HCT116 (cell line): ENCODE data around the gene SMTNL1. TPM values are rescaled to one million over a fixed set of nuclear protein-coding genes. Genes with fewer than 3 reads are reported as not detected.

Experiments
- ATAC-seq: fragments of 200-7000 bp; cut with Tn5 transposase; 2 replicates; pipeline ENCODE4 v1.9.1; 2020; ENCODE audit warnings: mild to moderate bottlenecking, moderate library complexity
- BruUV-seq: library from RNA; stranded (reverse); fragments of 400-500 nt; replicated peaks from 2 replicates; lab custom pipeline; 2021; lab: Mats Ljungman, UMichigan
- CTCF ChIA-PET: fragments of 300-600 bp; sonication (Branson Sonifier 250); formaldehyde crosslinking; loops from one replicate; lab custom pipeline; 2021; ENCODE audit warnings: antibody characterized with exemption; lab: Charles Lee
- POLR2A ChIA-PET: fragments of 300-600, 350-600 bp; sonication (Branson Sonifier 250); formaldehyde crosslinking; loops from one replicate; lab custom pipeline; 2021; ENCODE audit warnings: antibody characterized with exemption; lab: Charles Lee
- RAD21 ChIA-PET, 2 experiments: fragments of 300-600 bp; sonication (Branson Sonifier 250); formaldehyde crosslinking; loops; one replicate each; lab custom pipeline; 2023; ENCODE audit warnings: low total read pairs in 2 of 2; ENCODE audit not compliant: uncharacterized antibody in 2 of 2, unreplicated experiment in 2 of 2, low non-redundant PET in 1 of 2; lab: Charles Lee
- DNase-seq: peaks from one replicate; pipeline ENCODE4 v3.0.0-alpha.2; 2010; ENCODE audit warnings: low read depth, low spot score
- H2AFZ ChIP-seq: fragments of 200-600 bp; shearing (Covaris generic), sonication (generic); 2 replicates; pipeline ENCODE4 v1.6.1; 2017; ENCODE audit warnings: low read depth, mixed run types, mixed read lengths, antibody characterized with exemption, low read length; ENCODE audit not compliant: poor library complexity, severe bottlenecking
- H3K27ac ChIP-seq: 2 replicates; pipeline ENCODE4 v1.5.1; 2012; ENCODE audit warnings: low read depth, low read length
- H3K27me3 ChIP-seq: fragments of 200-600 bp; sonication (generic); 2 replicates; pipeline ENCODE4 v1.6.1; 2016; ENCODE audit warnings: mixed run types, low read length, mixed read lengths; ENCODE audit not compliant: insufficient read depth
- H3K36me3 ChIP-seq, 2 experiments: fragments of 200-500 bp in 1 of 2; fragments of 200-600 bp in 1 of 2; sonication (Bioruptor generic) in 1 of 2; sonication (generic) in 1 of 2; 2 replicates each; pipeline versions ENCODE4 v1.5.1 to v1.6.1; 2014 to 2016; ENCODE audit warnings: low read length in 2 of 2, inconsistent platforms in 1 of 2, mixed read lengths in 1 of 2, mixed run types in 1 of 2; ENCODE audit not compliant: insufficient read depth in 2 of 2, control insufficient read depth in 1 of 2
- H3K4me1 ChIP-seq, 2 experiments: fragments of 200-600 bp in 1 of 2; sonication (generic) in 1 of 2; 2 replicates each; pipeline versions ENCODE4 v1.5.1 to v1.6.1; 2012 to 2017; ENCODE audit warnings: low read length in 2 of 2, inconsistent platforms in 1 of 2, mild to moderate bottlenecking in 1 of 2, mixed read lengths in 1 of 2, mixed run types in 1 of 2, moderate library complexity in 1 of 2; ENCODE audit not compliant: insufficient read depth in 2 of 2, control insufficient read depth in 1 of 2
- H3K4me2 ChIP-seq: fragments of 200-600 bp; sonication (generic); 2 replicates; pipeline ENCODE4 v1.6.1; 2017; ENCODE audit warnings: mixed run types, low read length, mixed read lengths
- H3K4me3 ChIP-seq, 2 experiments: fragments of 200-600 bp in 1 of 2; sonication (generic) in 1 of 2; replicated peaks in 1 of 2; 2 replicates each; pipeline ENCODE4 v1.5.1; 2011 to 2016; ENCODE audit warnings: low read length in 2 of 2, control low read depth in 1 of 2, low read depth in 1 of 2, mild to moderate bottlenecking in 1 of 2, mixed read lengths in 1 of 2, mixed run types in 1 of 2
- H3K79me2 ChIP-seq: fragments of 200-600 bp; sonication (generic); 2 replicates; pipeline ENCODE4 v1.6.1; 2017; ENCODE audit warnings: mild to moderate bottlenecking, mixed run types, low read length, moderate library complexity, mixed read lengths; ENCODE audit not compliant: insufficient read depth
- H3K9ac ChIP-seq: fragments of 200-600 bp; sonication (generic); 2 replicates; pipeline ENCODE4 v1.6.1; 2016; ENCODE audit warnings: low read length, mixed read lengths
- H3K9me2 ChIP-seq: fragments of 200-600 bp; sonication (generic), shearing (Covaris generic); 2 replicates; pipeline ENCODE4 v1.6.1; 2017; ENCODE audit warnings: mixed run types, mild to moderate bottlenecking, moderate library complexity; ENCODE audit not compliant: insufficient read depth
- H3K9me3 ChIP-seq, 2 experiments: fragments of 200-500 bp in 1 of 2; fragments of 200-600 bp in 1 of 2; sonication (Bioruptor generic) in 1 of 2; sonication (generic) in 1 of 2; 2 replicates each; pipeline ENCODE4 v1.6.1; 2014 to 2017; ENCODE audit warnings: low read length in 2 of 2, mixed read lengths in 2 of 2, inconsistent platforms in 1 of 2, low read depth in 1 of 2, mild to moderate bottlenecking in 1 of 2, mixed run types in 1 of 2, moderate library complexity in 1 of 2; ENCODE audit not compliant: control insufficient read depth in 1 of 2, insufficient read depth in 1 of 2
- H4K20me1 ChIP-seq: fragments of 200-600 bp; sonication (generic), shearing (Covaris generic); 2 replicates; pipeline ENCODE4 v1.6.1; 2017; ENCODE audit warnings: mixed run types, mild to moderate bottlenecking, moderate library complexity; ENCODE audit not compliant: insufficient read depth
- CEBPB ChIP-seq: IDR thresholded peaks from 2 replicates; pipeline ENCODE4 v1.6.1; 2012; ENCODE audit warnings: low read depth
- EZH2phosphoT487 ChIP-seq: fragments of 200-600 bp; IDR thresholded peaks from 2 replicates; pipeline ENCODE4 v1.6.1; 2018; ENCODE audit warnings: antibody characterized with exemption, borderline replicate concordance
- JUND ChIP-seq: IDR thresholded peaks from 2 replicates; pipeline ENCODE4 v1.6.1; 2012
- SP1 ChIP-seq: IDR thresholded peaks from 2 replicates; pipeline ENCODE4 v1.6.1; 2012; ENCODE audit warnings: low read depth
- ZFX ChIP-seq: fragments of 450-650 bp; IDR thresholded peaks from 2 replicates; pipeline ENCODE4 v1.6.1; 2017
- intact Hi-C: fragments of 100-400 bp; cut with micrococcal nuclease; formaldehyde crosslinking; loops from 2 replicates; pipeline ENCODE4 v1.10.0; 2022
- total RNA-seq: library from RNA; stranded (reverse); gene quantifications from one replicate; pipeline ENCODE4 v1.2.1, GENCODE V29; 2021; ENCODE audit not compliant: unreplicated experiment
- TF ChIP-seq, protein P1 (sequence below), 3 experiments: fragments of 200-600 bp in 1 of 3; sonication (generic) in 1 of 3; IDR thresholded peaks in 2 of 3; conservative IDR thresholded peaks in 1 of 3; 2 replicates each; pipeline ENCODE4 v1.5.1; 2012 to 2017; ENCODE audit warnings: low read depth in 2 of 3, low read length in 2 of 3, antibody characterized with exemption in 1 of 3, borderline replicate concordance in 1 of 3, control low read depth in 1 of 3, mild to moderate bottlenecking in 1 of 3, mixed read lengths in 1 of 3, mixed run types in 1 of 3, moderate library complexity in 1 of 3; ENCODE audit not compliant: insufficient read depth in 1 of 3
- TF ChIP-seq, protein P2 (sequence below): IDR thresholded peaks from 2 replicates; pipeline ENCODE4 v1.6.1; 2011; ENCODE audit warnings: mild to moderate bottlenecking, low read length, moderate library complexity; ENCODE audit not compliant: insufficient replicate concordance; ENCODE audit errors: extremely low read depth

Gene SMTNL1
- total RNA-seq, 1 experiment from 2014 or later: not detected

DNA sequence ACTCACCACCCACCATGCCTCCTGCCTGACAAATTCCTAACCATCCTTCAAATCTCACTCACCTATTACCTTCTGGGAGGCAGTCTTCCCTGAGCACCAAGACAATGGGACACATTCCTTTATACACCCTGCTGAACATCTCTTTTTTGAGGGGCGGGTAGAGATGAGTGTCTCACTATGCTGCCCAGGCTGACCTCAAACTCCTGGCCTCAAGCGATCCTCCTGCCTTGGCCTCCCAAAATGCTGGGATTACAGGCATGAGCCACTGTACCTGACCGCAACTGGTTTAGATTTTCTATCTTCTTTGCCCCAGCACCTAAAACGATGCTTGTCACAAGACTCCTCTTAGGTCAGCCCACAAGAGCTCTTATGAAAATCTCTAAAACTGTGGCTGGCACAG lies 14.0 kb upstream of the SMTNL1 start:
- H3K4me2 ChIP-seq: no peak overlapping the region
- H3K27me3 ChIP-seq: no peaks in the 10 kb centered on the region
- CTCF ChIA-PET: no interaction called here
- BruUV-seq: no TSS peak
- no peak overlapping the region for H3K27ac ChIP-seq
- H4K20me1 ChIP-seq: no peaks in the 10 kb centered on the region
- no peak for DNase-seq
- RAD21 ChIA-PET: no interaction called here
- H3K4me1 ChIP-seq: peaks cover 0 to 2% of the 10 kb centered on the region in 2 experiments; a peak in 1 of 4 replicates
- intact Hi-C loops: no loop called here
- no peak for ATAC-seq
- TF ChIP-seq ZFX (no peak), EZH2phosphoT487 (no peak), SP1 (no peak), JUND (no peak), CEBPB (no peak)
- TF ChIP-seq, protein P1, sequence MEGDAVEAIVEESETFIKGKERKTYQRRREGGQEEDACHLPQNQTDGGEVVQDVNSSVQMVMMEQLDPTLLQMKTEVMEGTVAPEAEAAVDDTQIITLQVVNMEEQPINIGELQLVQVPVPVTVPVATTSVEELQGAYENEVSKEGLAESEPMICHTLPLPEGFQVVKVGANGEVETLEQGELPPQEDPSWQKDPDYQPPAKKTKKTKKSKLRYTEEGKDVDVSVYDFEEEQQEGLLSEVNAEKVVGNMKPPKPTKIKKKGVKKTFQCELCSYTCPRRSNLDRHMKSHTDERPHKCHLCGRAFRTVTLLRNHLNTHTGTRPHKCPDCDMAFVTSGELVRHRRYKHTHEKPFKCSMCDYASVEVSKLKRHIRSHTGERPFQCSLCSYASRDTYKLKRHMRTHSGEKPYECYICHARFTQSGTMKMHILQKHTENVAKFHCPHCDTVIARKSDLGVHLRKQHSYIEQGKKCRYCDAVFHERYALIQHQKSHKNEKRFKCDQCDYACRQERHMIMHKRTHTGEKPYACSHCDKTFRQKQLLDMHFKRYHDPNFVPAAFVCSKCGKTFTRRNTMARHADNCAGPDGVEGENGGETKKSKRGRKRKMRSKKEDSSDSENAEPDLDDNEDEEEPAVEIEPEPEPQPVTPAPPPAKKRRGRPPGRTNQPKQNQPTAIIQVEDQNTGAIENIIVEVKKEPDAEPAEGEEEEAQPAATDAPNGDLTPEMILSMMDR (IDR thresholded peaks at IDR 0.05 in 2 of 3, conservative IDR thresholded peaks at IDR 0.05 in 1 of 3; ENCODE audit: borderline replicate concordance in 1 of 3, insufficient read depth in 1 of 3, low read depth in 2 of 3, low read length in 2 of 3): no peak
- TF ChIP-seq, protein P2, sequence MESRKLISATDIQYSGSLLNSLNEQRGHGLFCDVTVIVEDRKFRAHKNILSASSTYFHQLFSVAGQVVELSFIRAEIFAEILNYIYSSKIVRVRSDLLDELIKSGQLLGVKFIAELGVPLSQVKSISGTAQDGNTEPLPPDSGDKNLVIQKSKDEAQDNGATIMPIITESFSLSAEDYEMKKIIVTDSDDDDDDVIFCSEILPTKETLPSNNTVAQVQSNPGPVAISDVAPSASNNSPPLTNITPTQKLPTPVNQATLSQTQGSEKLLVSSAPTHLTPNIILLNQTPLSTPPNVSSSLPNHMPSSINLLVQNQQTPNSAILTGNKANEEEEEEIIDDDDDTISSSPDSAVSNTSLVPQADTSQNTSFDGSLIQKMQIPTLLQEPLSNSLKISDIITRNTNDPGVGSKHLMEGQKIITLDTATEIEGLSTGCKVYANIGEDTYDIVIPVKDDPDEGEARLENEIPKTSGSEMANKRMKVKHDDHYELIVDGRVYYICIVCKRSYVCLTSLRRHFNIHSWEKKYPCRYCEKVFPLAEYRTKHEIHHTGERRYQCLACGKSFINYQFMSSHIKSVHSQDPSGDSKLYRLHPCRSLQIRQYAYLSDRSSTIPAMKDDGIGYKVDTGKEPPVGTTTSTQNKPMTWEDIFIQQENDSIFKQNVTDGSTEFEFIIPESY: no peak
- H3K4me3 ChIP-seq: no peak overlapping the region
- H2AFZ ChIP-seq: no peak overlapping the region
- peaks cover 5% of the 10 kb centered on the region; the same call in 1 of the 2 replicates for H3K79me2 ChIP-seq
- no peaks in the 10 kb centered on the region for H3K9me3 ChIP-seq
- POLR2A ChIA-PET: interaction anchor here (1.7 kb wide), 1 partner anchor 65 kb away, joined by 4 read pairs; no protein-coding TSS in a partner anchor
- no peaks in the 10 kb centered on the region for H3K9me2 ChIP-seq
- H3K36me3 ChIP-seq: peaks cover under 1% of the 10 kb centered on the region in 2 experiments; a peak in 1 of 4 replicates
- H3K9ac ChIP-seq: no peak overlapping the region
